Upper lobe of left lung (tissue), 4 donors: Measurements from ENCODE around the gene ADORA1.

ENCODE experiments used
- CTCF ChIP-seq, 6 experiments: fragments of 450-650 bp in 4 of 6; fragments of 200-600 bp in 2 of 6; sonication (generic) in 2 of 6; IDR thresholded peaks; one replicate each; pipeline ENCODE4 v1.5.1; 2016 to 2019; ENCODE audit warnings: antibody characterized with exemption in 6 of 6
- POLR2A ChIP-seq, 4 donors: fragments of 450-650 bp; IDR thresholded peaks; one replicate each; pipeline ENCODE4 v1.5.1; 2016 to 2017; ENCODE audit warnings: antibody characterized with exemption in 4 of 4, mild to moderate bottlenecking in 2 of 4

- TF ChIP-seq CTCF (IDR thresholded peaks at IDR 0.05): no peak
- TF ChIP-seq POLR2A (IDR thresholded peaks at IDR 0.05): no peak
Measured at GRCh38 chr1:203126866-203127665, 460 bp upstream of the ADORA1 start.
